ENCODE data around the gene SPATA22.
"Not testable (repeated sequence)": the region's sequence is repeated elsewhere in the genome, so short reads cannot be mapped to it uniquely, and the experiment has no call there.

SPATA22 gene

DNA sequence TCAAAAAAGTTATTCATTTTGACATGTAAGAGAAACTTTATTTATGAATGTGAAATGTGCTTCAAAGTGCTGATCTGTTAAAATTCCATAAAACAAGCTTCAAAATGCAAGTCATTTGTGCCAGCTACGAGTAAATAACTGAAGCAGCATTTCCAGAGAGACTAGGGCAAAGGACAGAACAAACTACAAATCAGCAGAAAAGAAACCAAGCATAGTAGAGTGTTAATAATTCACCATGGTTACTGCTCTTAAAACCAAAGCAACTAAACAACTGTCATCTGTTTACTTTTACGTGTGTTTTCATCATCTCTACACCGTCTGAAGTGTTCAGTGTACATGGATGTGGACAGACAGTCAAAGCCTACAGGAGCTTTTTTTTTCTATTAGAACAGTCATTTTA lies 2.6 kb upstream of the SPATA22 start:
- DNase-seq (ENCODE audit: low spot score) = no peak

DNA sequence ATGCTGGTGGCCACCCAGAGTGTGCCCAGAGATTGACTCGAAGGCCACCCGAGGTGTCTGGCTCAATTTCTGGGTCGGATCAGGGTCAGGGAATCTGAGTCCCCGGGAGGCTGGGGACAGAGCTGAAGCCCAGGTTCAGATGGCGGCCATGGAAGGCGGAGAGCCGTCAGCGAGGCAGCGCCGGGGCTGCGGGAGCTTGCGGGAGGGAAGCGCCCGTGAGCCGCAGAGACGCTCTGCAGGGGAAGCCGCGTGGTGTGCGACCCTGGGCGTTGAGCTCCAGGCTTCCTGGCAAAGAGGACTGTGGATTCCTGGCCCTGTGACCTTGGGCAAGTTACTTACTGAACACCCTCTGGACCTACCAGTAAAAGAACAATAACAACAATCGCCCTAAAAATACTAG lies 518 bp upstream of the SPATA22 start:
- DNase-seq (ENCODE audit: low spot score) = no peak

DNA sequence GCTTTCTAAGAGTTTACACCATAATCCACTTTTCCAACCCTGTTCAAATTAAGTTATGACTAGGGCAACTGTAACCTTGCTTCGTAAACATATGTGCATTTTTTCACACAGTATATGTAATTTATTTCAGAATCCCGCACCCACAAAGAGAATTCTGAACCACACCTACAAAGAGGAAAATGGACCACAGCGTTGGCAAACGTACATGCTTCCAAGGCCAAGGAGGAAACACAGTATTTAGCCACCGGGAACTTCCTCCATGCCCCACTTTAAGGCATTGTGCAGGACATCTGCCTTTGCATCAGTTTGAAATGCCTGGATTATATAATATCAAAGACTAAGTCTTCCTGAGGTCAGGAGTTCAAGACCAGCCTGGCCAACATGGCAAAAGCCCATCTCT lies 2.1 kb downstream of the SPATA22 start:
- no peak for DNase-seq (ENCODE audit: low spot score)

DNA sequence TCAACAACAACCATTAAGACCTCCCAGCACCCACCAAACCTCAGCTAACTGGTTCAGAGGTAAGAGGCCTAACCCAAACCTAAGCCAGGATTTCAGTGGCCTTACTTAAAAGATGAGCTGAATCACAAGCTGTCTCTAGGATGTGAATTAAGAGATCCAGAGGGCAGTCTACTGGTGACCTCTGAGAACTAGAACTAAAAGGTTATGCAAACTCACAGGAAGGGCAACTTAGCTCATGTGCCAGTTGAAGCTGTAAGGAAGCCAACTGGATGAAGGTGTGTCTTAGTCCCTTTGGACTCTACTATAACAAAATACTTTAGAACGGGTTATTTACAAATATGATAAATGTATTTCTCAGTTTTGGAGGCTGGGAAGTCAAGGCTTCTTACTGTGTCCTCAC lies 5.3 kb downstream of the SPATA22 start:
- not testable (repeated sequence) for DNase-seq (ENCODE audit: low spot score)

DNA sequence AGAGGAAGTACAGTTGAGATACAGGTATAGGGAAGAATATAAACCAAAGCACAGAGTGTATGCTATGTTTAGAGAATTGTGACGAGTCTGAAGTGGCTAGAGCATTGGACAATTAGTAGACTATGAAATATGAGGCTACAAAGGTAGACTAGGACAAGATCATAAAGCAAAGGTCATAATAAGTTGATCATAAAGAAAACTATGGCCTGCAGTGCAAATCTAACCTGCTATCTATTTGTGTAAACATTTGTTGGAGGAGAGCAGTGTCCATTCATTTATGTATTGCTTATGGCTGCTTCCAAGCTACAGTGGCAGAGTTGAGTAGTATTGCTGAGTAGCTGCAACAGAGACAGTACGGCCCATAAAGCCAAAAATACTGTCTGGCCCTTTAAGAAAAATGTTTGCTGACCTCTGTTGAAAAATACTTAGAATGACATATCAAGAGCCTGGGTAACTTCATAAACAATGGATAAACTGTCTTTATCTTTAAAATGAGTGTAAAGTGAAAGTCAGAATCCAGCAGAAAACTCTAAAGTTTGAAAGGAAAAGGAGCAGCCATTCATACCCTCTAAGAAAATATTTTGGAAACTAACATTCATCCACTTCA lies 23.5 kb downstream of the SPATA22 start:
- peak; percentile 34 for DNase-seq (ENCODE audit: low spot score)

DNA sequence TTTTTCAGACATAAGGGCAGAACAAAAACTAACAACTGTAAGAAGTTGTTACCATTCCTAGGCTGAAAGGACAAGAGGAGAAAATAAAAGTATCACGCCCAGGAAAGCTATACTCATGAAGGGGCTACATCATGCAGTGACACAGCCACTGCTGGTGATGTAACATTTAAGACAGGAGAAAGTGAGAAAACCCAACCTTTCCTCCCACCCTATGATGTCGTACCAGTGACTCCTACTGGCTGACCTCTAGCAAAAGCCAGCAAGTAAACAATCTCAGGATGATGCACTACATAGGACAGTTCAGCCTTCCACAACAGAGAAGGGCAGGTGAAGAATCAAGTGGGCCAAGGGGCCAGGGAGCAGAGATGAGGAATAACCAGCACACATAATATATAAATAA lies 24.0 kb downstream of the SPATA22 start:
- peak; percentile 13 for DNase-seq (ENCODE audit: low spot score)

DNA sequence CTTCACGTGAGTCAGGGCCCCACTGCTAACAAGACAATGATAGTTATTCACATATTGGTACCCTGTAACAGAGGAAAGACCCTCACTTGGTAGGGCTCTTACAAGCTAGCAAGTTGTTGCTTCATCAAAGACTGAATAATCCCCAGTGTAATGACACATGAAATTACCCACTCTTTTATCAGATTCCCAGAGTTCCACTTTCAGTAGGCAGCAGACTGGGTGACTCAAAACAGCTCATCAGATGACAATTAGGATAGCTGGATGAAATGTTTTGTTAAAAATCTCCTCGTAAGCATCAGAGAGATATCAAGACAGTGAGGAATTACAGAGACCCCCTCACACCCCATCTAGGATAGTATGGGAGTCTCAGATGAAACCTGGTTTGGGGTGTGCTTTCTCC lies 31.2 kb downstream of the SPATA22 start:
- no peak for DNase-seq (ENCODE audit: low spot score)

DNA sequence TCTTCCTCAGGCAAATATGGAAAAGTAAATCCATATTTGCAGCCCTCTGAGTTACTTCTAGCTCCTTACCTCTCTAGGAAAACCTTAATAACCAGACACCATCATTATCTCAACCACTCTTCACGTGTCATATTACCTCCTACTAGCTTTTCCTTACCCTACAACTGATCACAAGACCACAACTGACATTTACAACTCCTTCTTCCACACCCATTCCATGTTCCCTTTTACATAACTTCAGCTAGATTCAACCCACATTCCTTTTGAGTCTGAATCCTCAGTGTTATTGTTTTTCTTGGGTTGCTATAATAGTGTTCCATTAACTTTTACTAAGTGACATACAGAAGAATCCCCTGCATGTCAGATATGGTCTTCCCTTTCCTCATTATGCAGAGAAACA lies 33.3 kb downstream of the SPATA22 start:
- DNase-seq (ENCODE audit: low spot score) = no peak

DNA sequence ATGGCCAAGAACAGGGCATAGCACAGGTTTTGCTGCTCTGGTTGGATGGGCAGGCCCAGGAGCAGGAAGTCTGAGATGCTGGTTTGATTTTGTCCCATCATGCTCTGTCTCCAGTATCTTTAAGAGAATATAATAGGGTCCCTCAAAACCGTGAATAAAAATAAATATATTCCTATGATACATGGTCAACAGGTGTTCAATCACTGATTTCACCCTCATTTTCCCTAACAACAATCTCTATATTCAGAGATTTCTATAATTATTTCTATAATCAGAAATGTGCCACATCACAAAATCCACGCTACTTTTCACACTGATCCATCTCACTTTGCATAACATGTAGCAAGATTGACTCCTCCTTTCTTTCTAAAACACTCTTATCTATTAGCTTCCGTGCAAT lies 37.9 kb downstream of the SPATA22 start, which contains the start of gene OR1E2:
Gene OR1E2, minus strand, starts transcription at position 101 of the 400 bp plus-strand sequence. Its CDS starts 0 bp downstream, at position 101.
- no peak for DNase-seq (ENCODE audit: low spot score)

DNA sequence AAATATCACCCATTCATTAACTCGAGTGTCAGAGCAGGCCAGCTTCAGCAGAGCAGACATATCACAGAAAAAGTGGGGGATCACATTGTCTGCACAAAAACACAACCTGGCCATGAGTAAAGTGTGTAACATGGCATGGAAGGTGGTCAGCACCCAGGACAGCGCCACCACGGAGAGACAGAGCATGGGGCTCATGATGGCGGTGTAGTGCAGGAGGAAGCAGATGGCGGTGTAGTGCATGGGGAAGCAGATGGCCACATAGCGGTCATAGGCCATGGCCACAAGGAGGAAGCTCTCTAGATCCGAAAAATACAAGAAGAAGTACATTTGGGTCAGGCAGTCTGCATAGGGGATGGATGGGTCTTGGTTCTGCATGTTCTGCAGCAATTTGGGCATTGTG lies 38.4 kb downstream of the SPATA22 start:
- DNase-seq (ENCODE audit: low spot score) = not testable (repeated sequence)

DNA sequence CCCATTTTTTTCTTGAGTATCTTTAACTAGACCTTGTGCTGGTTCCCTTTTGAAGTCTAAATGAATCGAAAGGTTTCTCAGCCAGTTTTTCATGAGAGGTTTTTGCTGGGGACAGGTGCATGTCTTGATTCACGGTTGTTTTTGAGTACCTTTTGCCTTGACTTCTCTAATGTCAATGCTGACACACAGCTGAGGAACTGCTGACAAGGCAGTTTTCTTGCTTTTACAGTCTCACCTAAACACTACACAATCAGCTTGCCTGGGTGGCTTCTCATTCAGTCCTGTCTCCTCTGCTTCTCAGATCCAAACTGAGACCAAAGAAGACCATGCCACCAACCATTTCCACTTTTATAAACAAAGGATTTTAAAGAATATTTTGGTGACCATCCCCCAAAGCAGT lies 53.4 kb downstream of the SPATA22 start:
- DNase-seq (ENCODE audit: low spot score) = no peak

DNA sequence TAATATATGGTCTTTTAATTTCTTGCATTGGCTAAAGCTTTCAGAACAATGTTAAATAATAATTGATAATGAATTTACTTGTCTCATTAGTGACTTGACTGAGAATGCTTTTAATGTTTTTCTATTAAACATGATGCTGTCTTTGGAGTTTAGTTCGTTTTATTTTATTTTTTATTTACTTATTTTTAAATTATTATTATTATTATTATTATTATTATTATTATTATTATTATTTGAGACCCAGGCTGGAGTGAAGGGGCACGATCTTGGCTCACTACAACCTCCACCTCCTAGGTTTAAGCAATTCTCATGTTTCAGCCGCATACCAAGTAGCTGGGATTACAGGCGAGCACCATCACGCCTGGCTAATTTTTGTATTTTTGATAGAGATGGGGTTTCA lies 56.0 kb downstream of the SPATA22 start:
- no peak for DNase-seq (ENCODE audit: low spot score)

DNA sequence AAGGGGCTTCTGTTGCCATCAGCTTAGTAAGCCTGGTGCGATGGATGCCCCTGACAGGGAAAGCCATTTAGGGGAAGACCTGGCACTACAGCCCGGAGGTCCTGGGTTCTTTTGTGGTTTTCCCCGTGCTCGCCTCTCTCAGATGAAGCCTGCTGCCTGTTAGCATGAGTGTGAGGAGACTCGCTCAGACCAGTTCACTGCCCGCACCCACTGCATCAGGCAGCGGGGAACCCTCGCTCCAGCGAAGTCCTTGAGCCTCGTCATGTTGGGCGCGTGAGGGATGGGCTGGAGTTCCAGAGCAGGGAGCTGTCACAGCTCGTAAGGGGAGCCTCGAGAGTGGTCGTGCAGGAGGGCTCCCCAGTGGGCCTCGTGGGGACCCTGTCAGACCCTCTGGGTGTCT lies 59.4 kb downstream of the SPATA22 start:
- DNase-seq (ENCODE audit: low spot score) = not testable (repeated sequence)

DNA sequence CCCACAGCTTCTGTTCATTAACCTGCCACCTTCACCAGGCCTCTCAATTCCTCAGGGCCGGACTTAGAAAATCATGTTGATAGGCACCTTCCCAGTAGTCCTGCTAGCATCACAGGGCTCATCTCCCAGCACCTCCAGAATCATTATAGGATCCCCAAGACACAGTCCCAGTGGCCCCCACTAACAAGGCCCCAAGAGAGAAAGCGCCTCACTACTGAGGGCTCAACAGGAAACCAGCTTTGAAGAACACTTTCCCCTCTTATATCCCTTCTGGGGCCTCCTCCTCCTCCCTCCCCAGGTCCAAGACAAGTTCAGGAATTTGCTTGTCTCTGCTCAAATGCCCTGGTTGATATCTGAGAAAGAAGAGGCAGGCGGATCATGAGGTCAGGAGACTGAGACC lies 60.5 kb downstream of the SPATA22 start, which contains the start of gene OR3A3:
Gene OR3A3, plus strand, starts transcription at position 301 of the 400 bp plus-strand sequence.
- no peak for DNase-seq (ENCODE audit: low spot score)

DNA sequence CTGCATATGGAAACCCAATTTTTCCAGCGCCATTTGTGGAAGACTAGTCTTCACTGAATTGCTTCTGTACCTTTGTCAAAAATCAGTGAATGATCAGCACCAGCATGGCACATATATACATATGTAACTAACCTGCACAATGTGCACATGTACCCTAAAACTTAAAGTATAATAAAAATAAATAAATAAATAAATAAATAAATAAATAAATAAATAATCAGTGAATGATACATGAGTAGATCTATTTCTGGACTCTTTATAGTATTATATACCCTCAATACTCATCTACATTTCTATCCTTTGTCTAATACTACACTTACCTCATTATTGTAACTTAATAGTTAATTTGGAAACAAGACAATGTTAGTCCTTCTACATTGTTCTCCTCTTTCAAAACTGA lies 67.8 kb downstream of the SPATA22 start:
- not testable (repeated sequence) for DNase-seq (ENCODE audit: low spot score)

DNA sequence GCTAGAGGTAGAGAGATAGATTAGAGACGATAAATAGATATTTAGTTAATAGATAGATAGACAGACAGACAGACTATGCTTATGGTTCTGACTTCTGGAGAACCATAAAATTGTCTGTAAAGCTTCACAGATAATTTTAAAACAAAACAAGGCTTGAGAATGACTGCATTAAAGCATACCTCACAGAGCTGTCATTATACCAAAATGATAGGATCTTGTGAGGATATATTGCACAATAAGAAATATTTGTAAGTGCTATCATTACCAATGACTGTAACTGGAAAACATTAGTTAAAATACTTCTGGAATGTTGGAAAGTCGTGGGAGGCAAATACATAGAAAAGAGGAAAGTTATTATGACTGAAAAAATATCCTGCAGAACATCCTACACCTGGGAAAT lies 69.8 kb downstream of the SPATA22 start:
- no peak for DNase-seq (ENCODE audit: low spot score)

DNA sequence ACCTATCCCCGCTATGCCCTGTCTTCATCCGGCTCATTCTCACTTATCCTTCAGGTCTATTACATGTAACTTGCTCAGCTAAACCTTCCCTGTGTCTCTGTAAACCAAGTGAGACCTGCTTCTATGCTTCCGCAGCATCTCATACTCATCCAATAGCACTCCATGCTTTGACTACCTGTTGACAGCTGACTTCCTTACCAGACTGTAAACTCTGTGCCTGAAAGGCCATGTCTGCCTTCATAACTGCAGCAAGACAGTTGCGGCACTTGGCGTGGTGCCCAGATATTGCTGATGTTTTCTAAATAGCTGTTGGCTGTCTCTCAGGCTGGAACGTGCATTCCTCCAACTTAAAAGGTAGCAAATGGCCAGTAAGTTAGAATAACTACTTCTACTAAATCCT lies 71.6 kb downstream of the SPATA22 start:
- no peak for DNase-seq (ENCODE audit: low spot score)

DNA sequence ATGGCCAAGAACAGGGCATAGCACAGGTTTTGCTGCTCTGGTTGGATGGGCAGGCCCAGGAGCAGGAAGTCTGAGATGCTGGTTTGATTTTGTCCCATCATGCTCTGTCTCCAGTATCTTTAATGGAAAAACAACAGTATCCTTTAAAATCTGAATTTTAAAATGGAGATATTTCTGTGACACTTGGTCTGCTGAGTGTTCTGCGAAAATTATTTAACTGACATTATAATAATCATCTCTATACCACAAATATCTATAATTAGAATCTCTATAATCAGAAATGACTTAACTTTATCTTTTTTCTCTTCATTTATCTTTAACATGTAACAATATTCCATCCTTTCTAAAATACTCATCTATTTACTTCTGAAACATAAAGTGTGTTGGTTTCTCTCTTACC lies 73.3 kb downstream of the SPATA22 start, which contains the start of gene OR1E1:
Gene OR1E1, minus strand, starts transcription at position 101 of the 400 bp plus-strand sequence. Its CDS starts 0 bp downstream, at position 101.
- DNase-seq (ENCODE audit: low spot score) = no peak

DNA sequence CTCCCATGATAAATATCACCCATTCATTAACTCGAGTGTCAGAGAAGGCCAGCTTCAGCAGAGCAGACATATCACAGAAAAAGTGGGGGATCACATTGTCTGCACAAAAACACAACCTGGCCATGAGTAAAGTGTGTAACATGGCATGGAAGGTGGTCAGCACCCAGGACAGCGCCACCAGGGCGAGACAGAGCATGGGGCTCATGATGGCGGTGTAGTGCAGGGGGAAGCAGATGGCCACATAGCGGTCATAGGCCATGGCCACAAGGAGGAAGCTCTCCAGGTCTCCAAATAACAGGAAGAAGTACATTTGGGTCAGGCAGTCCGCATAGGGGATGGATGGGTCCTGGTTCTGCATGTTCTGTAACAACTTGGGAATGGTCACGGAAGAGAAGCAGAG lies 73.8 kb downstream of the SPATA22 start:
- not testable (repeated sequence) for DNase-seq (ENCODE audit: low spot score)

Data from COLO829 (cell line).